Middle frontal gyrus (tissue), 1 donor: ENCODE results near the gene FGF18.

ENCODE experiments used
- DNase-seq: peaks from one replicate; pipeline ENCODE4 v3.0.0-alpha.2; 2015; ENCODE audit warnings: low spot score; ENCODE audit errors: extremely low spot score

Gene FGF18

DNA sequence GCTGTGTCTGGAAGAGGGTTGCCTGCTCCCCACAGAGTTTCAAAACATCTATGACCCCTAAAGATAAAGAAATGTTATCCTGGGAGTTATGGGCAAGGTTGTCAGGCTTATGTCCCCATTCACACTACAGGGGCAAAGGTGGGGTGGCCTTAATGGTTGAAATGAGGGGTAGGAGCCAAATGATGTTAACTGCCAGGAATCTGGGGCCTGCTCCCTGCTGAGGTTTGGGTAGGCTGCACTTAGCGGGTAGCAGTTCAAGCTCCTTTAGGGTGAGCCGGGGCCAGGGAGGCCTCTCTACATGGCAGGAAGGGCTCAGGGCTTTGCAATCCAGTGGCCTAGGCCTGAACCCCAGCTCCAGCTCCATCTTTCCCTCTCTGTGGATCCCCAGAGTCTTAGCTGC, 3.0 kb downstream of the FGF18 start:
- DNase-seq: no peak

DNA sequence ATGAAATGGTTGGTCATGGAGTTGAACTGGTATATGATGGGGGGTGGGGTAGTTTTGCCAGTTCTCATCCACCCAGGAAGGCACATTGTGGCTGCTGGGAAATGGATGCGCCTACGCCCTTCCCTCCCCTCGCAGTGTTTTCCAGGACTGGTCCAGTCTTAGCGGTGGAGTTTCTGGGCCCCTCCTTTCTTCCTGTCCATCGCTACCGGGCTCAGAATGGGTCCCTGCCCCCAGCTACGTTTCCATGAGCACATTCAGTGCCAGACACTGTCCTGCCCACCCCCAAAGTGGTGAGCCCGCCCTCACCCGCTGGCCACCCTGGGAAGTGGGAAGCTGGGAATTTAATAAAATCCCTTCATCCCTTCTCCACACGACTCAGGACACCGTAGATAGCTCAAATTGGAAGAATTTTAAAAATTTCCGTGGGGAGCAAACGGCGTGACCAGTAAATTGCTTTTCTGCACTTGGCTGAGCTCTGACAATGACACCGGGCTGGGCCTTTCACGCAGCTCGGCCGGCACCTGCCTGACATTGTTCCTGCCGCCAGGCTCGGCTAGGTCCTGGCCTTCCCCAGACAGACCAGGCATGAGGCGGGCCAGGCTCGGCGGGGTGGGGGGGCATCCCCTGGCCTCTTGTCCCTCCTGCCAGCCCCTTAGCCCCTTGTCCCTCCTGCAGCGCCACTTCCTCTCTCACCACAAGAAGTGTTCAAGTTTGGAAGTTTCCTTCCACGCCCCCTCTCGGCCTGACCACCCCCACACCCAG, 3.6 kb downstream of the FGF18 start:
- no peak for DNase-seq

DNA sequence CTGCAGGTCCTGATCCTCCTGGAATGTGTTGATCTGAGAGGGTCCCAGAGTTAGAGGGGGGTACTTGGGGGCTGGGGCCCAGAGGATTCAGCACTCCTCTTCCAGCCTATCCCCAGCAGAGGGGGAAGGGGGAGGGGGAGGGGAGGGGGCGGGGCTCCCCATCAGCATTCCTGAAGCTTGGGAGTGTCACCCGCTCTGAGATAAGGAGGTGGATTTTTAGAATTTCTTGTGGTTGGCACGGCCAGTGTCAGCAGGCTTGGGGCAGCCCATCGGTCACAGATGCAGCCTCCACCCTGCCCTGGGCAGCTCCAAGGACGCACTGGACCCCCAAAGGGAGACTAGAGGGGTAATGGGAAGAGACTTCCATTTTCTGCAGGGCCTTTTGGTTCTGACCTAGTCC, 5.3 kb downstream of the FGF18 start:
- DNase-seq: no peak

DNA sequence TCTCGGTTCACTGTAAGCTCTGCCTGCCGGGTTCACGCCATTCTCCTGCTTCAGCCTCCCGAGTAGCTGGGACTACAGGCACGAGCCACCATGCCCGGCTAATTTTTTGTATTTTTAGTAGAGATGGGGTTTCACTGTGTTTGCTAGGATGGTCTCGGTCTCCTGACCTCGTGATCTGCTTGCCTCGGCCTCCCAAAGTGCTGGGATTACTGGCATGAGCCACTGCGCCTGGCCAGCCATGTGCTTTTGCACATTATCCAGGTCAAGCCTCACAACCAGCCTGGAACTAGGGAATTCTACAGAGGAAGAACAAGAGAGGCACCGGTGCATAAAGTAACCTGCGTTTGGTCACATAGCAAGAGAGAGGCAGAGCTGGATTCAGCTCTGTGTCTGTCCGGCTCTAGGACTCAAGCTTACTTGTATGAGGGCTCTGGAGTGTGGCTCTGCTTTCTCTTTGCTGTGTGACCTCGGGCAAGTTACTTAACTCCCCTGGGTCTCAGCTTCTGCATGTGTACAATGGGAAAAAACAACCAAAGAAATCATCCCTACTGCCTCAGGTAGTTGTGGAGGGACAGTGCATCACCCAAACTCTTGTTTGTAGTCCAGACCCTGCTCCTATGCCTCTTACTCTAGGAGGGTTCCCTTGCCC, 6.3 kb downstream of the FGF18 start:
- DNase-seq: no peak

DNA sequence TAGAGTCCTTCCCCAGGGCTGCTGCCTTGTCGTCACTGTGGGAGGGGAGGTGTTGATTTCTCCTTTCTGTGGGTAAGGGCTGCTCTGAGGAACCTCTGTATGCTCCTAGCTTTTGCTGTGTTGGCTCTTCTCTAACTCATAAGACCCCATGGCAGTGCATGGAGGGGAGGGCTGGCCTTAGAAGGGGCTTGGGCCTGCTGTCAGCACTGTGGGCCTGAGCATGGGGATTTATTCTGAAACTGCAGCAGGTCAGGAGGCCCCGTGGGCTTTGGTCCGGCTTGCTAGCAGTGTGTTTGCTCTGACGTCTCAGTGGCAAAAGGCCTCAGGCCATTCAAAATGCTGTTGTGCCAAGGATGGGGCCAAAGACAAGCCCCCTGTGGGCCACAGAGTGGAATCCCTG, 6.8 kb downstream of the FGF18 start:
- no peak for DNase-seq

DNA sequence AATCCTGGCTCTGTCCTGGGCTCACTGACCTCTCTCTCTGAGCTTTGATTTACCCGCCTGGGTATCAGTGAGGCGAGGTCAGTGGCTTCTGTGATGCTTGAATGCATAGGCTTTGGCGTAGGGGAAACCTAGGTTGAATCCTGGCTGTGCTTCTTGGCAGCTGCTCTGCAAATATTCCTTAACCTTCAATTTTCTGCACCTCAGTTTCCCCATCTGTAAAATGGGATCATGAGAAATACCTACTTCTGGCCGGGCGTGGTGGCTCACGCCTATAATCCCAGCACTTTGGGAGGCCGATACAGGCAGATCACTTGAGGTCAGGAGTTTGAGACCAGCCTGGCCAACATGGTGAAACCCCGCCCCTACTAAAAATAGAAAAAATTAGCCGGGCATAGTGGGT, 7.2 kb downstream of the FGF18 start:
- DNase-seq: no peak

DNA sequence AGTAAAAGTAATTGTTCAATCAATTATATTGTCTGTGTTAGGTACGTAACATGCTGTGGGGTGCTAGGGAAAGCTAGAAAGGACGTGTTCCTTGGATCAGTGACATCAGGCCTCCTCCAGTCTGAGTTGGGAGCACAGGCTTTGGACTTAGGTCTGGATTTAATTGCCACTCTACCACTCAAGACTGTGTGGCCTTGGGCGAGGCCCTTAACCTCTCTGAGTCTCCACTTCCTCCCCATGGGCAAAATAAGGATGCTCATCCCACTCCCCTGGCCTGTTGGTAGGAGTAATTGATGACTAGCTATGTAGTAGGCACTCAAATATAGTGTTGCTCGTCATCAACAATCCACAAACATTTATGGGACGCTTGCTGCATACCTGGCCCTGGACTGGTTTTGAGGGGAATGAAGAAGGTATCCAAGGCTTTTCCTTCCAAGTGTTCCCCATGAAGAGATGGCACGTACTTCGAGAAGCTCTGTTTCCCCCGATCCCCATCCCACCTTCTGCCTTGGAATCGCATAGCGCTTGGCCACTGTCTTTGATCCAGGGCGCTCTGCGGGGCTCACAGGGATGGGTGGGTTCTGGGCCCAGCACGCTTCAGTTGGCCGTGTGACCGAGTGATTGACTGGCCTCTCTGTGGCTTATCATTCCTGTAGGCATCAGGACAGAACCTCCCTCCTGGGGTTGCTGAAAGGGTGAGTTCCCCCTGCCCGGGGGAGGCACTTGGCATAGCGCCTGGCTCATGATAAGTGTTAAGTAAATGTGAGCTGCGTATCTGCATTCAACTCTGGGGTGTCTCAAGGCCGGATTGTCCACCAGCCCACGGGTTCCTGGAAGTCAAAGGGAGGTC, 8.1 kb downstream of the FGF18 start:
- DNase-seq: no peak

DNA sequence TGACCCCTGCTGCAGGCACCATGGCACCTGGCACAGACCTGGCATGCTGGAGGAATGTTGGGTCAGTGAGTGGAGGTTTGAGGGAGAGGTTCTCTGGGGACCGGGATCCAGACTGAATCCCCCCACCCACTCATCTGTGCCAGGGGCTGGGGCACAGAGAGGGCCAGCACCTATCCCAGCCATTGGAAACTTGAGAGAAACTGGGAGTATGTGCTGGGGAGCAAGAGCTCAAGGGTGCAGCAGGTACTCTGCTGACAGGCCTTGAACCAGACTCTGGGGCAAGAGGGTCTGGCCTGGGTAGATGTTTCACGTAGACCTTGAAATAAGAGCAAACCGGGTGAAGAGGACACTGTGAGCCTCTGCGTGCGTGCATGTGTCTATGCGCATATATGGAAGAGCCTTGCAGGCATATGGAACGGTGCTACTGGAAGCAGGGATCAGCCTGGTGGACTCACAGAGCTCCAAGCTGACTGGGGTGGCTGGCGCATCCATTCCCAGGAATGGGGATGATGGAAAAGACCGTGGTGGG, 8.8 kb downstream of the FGF18 start:
- DNase-seq: no peak

DNA sequence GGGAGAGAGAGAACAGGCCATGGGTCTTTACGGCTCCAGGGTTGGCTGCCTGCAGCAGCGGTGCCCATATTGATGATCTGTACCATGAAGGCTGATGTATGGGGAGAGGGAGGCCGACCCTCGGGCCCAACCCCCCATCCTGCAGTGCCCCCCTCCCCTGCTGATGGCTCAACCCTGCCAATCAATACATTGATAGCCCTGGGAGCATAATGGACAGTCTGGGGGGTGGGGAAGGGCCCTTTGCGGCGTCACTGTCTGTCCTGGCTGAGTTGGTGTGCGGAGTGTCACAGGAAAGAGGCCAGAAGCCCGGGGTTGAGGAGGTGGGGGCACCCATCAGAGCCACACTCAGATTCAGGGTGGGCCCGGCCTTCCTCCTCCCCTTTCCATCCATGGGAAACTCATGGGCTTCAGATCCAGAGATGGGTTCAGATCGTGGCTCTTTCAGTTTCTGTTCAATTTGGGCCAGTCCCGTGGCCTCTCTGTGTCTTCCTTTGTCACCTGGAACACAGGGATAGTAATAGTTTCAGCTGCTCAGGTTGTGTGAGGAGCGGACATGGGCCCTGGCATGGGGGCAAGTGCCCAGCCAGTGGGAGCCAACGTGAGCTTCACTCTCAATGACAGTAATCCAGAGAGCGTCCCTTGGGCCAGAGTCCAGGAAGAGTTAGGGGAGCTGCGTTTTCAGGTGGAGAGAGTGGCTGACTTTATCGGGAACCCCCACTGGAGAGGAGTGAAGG, 9.5 kb downstream of the FGF18 start:
- no peak for DNase-seq

DNA sequence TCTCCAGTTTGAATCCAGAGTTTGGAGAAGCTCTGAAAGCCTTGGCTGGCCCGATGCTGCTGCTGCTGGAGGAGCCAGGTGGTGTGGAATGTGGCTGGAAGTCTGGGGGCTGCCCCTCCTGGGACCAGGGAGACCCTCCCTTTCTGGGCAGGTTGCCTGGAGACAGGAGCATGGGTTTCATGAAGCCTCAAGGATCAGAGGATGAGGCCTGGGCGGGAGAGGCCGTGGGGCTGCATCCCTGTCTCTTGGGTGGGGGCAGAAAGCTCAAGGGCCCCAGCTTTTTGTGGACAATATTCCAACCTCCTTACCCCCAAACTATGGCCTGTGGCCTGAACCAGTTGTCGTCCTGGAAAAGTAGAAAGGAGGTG, 10.1 kb downstream of the FGF18 start:
- DNase-seq: no peak

DNA sequence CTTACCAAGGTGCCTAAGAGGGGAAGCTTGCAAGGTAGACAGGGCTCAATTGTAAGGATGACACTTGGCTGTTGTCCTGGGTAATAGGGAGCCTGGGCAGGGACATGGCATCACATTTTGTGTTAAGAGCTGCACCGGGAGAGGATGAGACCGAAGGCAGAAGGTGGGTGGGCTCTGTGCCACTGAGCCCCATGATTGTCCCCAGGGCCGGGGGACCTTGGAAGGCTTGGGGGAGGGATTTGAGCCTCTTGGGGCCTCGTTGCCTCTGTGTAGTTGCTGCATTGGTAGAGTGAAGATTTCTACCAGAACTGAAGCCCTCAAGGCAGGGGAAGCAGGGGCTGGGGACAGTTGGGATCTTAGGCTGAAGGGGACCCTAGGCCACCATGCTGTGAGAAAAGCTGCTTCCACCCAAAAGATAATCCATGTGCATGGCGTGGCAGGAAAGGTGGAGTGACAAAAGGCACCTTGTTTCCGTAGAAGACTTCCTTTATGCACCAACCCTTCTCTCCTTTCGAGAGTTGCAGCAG, 11.9 kb downstream of the FGF18 start:
- DNase-seq: no peak

DNA sequence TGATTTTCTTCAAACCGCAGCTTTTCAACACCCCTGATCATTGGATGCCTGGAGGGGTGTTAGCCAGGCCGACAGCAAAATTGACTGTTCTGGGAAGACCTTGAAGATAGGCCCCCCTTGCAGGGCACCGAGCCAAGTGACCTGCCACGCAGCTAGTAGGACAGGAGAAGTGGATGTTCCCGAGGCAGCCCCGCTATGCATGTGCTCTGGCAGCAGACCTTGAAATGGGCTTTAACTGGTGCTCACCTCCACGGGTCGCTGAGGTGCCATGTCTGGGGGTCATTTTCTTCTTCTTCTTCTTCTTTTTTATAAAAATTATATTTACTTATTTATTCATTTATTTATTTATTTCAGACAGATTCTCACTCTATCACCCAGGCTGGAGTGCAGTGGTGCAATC, 12.6 kb downstream of the FGF18 start:
- no peak for DNase-seq

DNA sequence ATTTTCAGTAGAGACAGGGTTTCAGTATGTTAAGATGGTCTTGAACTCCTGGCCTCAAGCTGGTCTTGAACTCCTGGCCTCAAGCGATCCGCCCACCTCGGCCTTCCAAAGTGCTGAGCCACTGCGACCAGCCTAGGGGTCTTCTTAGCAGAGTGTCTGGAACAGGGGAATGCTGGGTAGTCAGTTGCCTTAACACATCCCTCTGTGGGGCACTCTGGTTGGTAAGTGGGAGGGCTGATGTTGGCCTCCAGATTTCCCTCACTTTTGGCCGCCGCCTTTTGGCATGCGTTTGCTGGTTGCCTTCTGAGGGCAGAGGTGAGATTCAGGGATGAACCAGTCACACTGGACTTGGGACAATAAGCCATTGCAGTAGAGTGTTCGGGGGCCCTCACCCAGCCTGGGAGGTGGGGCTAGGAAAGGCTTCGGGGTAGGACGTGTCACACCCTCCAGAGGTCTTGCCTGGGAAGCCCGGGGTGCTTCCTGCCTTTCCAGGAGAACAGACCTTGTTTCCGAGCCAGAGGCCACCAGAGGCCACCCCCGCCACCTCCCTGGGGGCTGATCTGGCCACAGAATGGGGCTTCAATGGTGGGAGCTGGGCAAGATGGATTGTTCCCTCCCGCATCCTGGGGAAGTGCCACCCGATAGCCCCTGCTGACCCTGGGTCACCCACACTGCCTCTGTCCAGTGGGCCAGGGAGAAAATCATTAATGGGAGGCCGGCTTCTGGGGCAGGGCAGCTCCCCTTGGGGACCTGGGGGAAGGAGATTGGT, 13.3 kb downstream of the FGF18 start:
- no peak for DNase-seq

DNA sequence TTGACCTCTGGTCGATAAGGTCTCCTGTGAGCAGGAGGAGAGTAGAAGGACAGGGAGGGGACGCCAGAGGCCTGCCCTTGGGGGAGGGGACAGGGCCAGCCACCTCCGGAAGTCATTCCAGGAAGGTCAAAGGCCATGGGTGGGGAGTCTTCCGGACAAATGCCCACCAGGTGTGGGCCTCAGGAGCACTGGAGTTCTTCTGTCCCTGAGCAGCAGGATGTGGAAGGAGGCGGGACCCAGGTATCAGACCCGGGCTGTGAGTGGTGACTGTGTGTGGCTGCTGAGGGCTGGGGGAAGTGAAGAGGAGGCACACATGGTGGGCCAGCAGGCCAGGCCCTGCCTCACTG, 13.9 kb downstream of the FGF18 start:
- no peak for DNase-seq

DNA sequence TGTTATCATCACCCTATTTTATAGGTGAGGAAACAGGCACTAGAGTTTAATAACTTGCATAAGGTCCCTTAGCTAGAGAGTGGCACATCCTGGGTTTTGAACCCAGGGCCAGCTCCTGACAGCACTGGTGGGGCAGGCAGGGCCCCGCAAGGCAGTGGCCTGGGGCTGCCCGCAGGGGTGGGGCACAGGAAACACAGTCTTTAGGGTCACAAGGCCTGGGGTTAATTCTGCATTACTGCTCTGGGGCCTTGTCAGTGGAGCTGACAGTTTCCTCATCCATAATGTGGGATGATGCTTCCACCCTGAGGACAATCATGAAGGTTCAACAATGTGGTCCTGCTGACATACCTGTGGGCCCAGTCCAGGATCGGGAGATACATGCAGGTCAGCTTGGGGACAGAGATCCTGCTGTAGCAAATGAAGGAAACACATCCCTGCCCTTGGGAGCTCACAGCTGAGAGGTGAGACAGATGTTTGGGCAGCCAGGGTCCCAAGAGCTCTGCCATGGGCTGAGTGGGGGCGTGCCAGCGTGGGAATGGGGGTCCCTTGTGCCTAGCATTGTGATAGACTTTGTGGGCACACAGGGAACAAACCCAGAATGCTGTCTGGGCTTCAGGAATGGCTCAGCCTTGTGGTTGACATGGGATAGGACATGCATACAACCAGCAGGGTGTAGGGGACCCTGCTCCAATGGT, 14.7 kb downstream of the FGF18 start:
- DNase-seq: no peak

DNA sequence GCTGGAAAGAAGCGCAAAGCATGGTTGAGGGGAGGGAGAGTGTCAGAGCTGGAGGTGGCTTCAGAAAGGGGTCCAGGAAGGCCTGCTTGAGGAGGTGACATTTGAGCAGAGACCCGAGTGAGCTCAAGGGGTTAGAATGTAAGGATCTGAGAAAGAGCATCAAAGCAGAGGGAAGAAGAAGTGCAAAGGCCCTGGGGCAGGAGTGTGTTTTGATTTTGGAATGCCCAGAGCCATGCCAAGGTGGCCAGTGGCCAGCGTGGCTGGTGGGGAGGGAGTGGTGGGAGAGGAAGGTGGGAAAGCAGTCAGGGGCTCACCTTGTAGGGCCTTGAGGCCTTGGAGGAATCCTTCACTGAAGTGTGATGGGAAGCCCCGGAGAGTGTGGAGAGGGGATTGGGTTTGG, 15.4 kb downstream of the FGF18 start:
- DNase-seq: no peak

DNA sequence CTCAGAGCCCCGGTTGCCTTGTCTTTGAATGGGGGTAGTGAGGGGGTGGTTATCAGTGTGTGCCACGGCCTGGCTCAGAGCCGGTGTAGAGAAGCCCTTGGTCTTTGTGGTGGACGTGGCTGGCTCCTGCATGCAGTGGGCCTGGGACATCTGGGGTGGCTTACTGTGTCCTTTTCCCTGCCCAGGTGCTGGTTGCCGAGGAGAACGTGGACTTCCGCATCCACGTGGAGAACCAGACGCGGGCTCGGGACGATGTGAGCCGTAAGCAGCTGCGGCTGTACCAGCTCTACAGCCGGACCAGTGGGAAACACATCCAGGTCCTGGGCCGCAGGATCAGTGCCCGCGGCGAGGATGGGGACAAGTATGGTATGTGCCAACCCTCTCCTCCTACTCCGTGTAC, 16.5 kb downstream of the FGF18 start:
- no peak for DNase-seq

DNA sequence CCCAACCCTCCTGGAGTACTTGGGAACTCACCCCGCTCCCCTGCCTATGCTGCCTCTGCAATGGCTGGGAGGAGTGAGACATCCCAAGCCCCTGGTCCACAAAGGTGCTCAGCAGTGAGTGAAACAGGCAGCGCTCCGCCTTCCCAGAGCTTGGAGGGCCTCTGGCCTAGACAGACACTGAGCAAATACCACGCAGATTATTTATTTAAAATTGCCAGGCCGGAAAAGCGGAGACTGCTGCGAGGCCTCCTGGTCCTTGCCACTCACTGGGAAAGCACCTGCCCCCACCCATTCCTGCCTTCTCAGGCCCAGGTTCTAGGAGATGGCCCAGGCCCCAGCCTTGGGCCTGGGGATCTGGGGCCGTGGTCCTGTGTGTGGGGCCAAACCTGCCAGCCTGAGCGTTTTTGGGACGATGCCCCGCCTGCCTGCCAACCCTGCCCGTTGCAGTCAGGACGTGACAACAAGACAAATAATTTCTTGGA, 17.4 kb downstream of the FGF18 start:
- no peak for DNase-seq

DNA sequence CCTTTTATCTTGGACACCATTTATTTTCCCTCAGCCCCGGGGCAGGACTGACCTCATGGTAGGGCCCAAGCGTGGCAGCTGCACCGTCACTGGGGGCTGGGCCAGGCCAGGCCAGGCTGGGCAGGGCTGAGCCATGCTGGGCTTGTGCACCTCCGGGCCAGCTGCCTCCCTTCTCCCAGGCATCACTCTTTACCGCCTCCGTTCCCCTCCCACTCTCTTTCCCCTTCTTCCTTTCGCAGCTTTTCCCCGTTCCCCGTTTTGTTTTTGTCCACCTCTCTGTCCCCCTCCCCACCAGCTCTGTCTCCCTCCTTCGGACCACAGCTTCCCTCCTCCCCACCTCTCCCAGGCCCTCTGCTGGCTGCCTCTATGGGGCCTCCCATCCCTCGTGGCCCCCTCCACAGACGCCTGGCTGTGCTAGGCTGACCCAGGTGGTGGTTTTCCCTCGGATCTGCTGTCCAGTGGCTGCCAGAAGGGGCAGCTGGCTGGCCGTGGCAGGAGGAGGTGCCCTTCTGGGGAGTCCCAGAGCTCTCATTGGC, 17.9 kb downstream of the FGF18 start:
- no peak for DNase-seq

DNA sequence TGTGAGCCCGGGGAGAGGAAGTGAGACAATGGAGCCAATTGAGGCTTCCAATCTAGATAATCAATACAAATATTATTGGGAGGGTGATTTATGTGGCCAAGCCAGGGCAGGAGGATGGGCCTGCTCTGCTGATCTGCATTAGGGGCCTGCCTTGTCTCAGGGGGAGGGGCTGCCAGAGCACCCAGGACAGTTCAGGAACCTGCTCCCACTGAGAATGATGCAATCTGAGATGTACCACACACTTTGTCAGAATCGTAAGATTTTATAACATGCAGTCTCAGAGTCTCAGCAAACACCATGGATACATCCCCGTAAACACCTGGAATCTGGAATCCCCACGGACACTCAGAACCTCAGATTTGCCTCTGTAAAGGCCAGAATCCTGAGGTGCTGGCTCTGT, 19.3 kb downstream of the FGF18 start:
- DNase-seq: no peak
